HG03196 (cell line): ENCODE data around the gene ETV3.

Source experiments
- ATAC-seq: cut with Tn5 transposase; IDR thresholded peaks from one replicate; pipeline ENCODE4 v1.9.1; 2021; ENCODE audit not compliant: unreplicated experiment

The ETV3 gene

DNA sequence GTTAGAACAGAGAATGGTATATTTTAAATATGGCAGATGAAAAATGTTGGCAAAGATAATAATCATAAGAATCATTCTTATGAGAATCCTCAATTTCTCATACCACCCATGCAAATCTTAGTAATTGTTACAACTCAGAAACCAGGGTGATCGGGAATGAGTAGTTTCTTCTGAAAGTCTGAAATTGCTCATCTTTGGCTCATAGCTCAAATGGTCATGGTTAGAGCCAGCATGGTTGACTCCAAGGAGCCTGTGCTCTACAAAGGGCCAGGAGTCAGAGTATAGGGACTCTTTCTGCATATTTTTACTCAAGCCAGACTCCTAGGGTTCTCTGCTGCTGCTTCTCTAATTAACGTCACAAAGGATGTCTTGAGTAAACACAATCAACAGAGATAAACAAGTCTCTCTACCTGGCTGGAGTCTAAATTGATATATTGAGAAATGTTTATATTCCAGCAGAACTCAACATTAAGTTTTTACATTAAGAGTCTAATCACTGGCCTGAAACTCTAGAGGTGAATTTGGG is 1.9 kb upstream of the ETV3 start:
- no peak for ATAC-seq

GRCh38 chr1:157139052-157139715 is 989 bp upstream of the ETV3 start:
- no peak for ATAC-seq

- peak; percentile 16 for ATAC-seq
These were observed 581 bp downstream of the ETV3 start for GRCh38 chr1:157137408-157138219.

DNA sequence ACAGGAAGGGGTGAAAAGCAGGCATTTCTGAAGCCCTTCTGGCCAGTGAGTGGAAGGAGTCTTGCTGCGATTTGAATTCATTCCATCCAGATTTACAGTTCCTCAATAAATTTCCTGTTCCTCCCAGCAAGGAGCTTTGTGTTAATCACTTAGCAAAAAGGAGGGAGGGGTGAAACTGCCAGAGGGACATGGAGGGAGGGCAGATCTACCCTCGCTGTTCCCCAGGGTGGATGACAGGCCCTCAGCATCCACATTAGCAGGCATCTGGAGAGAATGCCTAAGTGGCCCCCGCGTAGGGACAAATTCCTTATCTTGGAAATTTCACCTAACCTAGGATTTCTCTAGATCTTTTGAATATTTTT is 1.2 kb downstream of the ETV3 start:
- no peak for ATAC-seq

DNA sequence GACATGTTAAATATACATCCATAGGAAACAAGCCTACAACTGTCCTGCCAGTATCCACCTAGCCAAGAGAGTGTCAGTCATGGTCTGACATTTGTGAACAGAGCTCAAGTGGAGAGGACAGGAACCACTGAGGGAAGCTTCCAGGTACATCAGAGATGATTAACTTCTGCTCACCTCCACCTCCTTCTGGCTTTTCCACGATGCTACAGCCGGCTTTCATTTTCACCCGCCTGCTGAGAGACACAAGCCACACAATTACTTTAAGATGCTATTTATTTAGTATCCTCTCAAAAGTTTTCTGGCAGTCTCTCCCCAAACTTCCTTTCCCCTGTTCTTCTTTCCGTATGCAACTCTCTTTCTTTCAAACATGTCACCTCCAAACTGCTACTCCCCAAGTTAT is 2.1 kb downstream of the ETV3 start:
- ATAC-seq, result no peak

DNA sequence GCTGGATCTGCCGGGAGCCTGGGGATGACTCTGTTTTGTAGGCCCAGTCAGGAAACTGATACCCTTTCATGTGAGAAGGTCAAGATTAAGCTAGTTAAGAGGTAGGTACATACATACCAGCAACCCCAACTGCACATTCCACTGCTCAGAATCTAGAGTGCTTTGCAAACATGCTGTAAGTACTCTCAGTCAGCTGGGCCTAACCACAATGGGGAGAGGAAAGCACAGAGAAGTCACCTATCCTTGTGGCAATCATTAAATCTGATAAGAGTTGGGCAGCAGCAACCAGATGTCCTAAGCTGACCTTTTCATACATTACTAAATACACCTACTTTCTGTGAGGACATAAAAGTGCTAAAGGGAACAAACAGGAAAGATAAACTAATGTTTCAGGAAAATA is 2.5 kb downstream of the ETV3 start:
- no peak for ATAC-seq

GRCh38 chr1:157135070-157135469 is 3.1 kb downstream of the ETV3 start:
- ATAC-seq, result no peak

DNA sequence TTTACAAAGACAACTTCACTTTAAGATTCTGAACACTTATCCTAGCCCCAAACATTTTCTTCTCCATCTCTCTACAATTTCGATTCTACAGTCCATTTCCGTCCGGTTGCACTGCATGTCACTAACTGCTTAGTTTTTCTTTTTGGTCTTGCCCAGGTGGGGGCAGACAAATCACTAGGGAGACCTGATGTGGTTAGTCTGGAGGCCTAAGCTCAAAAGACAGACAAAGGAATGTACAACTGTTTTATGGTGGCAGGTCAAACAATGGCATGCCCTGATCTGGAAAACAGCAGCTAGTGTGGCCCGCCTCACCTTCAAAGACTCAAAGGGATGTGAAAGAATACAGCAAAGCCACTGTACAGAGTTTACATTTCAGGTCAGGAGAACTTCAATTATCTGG is 3.8 kb downstream of the ETV3 start:
- no peak for ATAC-seq

GRCh38 chr1:157133426-157133825 is 4.8 kb downstream of the ETV3 start:
- ATAC-seq, result no peak

DNA sequence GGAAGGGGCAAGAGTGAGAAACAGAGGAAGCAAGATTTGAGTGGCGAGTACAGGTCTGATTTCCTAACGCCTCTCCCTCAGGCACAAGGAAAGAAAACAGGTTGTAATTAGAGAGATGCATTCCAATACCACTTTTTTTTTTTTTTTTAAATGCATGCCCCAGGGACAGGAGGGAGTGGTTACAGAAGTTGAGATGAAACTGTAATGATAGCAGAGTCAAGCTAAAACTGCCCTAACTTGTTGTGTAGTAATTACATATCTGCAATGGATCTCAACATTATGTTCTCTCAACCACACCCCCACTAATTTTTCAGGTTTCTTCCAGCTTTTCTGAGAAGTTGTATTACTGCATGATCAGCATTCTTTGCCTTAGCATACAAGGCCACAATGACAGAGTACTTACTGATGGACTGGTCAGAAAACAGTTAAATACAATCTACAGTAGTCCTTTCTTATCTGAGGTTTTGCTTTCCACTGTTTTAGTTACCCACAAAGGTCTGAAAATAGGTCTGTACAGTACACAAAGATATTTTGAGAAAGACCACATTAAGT is 5.5 kb downstream of the ETV3 start:
- no peak for ATAC-seq

DNA sequence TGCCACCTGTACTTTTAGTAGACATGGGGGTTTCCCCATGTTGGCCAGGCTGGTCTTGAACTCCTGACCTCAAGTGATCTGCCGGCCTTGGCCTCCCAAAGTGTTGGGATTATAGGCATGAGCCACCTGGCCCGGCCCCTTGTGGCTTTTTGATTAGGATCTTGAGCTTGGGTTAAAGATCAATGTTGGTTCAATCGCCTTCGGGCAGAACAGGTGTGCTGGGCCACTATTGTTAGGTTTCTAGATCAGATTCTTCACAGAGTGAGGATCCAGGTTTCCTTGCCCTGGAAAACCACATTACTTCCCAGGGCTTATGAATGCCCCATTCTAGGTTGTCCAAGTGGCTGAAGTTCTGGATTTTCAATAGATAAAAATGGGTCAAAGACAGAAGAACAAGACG is 6.1 kb downstream of the ETV3 start:
- no peak for ATAC-seq

DNA sequence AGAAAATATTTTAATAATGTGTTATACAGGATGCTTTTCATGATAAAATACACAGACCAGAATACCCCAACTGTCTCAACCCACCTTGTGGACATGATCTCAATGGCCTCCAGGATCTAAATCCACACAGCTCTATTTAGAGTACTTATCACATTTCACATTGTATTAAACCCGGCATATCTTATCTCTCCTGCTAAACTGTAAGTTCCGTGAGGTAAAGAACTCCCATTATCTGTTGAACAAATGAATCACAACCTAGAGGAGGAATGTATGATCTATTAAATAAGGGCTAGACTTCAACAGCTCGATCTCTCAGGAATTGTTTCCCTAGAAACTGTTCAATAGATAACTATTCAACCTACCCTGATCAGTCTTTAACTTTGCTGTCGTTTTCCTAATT is 6.9 kb downstream of the ETV3 start:
- no peak for ATAC-seq

- ATAC-seq, result no peak
These were observed 13.3 kb downstream of the ETV3 start for GRCh38 chr1:157124855-157125254.

DNA sequence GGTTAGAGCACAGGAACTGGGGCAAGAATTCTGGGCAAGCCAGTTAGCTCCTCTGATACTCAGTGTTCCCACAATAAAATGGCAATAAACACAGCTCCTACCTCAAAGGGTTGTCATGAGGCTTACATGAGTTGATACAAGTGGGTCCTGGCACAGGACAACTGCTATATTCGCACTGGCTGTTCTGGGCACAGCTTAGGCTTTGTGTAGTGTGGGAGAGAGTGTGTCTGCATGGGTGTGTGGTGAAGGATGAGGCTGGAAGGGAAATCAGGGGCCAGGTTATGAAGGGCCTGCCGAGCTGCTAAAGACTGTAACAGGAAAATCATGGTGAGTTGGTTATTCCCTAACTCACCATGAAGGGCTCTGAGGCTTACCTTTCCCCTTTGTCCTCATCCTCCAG is 18.7 kb downstream of the ETV3 start:
- ATAC-seq, result no peak

GRCh38 chr1:157119008-157119407 is 19.2 kb downstream of the ETV3 start:
- no peak for ATAC-seq

DNA sequence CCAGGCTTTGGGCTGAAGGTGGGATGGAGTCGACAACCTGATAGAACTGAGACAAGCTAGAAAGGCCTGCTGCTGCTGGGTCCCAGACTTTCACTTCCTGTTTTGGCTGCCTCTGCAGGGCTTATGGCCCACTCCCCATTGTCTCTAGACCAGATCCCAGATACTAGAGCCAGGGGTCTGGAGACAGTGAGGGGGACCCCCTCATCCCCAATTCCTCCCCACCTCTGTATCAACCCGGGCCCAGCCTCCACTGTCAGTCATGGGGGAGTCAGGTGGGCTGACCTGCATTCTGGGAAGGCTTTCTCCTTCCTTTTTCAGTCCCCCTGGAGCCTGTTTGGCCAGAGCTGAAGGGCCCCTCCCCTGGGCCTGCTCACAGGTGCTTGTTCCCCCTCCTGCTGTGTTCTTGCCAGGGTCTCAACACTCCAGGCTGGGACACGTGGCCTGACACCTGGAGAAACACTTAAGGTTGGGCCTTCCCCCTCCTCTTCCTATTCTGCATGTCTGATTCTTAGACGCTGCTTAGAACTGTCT is 20.6 kb downstream of the ETV3 start:
- no peak for ATAC-seq

DNA sequence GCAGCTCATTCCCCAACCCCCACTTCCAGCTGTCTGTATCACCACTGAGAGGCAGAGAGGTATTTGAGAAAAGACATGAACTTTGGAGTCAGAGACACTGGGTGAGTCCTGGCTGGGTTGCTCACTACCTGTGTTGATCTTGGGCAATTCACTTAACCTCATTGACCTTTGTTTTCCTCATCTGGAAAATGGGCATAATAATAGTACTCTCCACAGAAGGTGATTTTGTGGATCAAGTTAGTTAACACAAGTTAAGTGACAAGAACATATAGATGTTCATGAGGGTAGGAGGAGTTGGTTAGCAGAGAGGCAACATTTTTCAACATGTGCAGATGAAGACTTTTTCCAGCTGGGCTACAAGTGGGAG is 21.5 kb downstream of the ETV3 start:
- ATAC-seq, result no peak

- no peak for ATAC-seq
These were observed 22.1 kb downstream of the ETV3 start for GRCh38 chr1:157115851-157116736.

DNA sequence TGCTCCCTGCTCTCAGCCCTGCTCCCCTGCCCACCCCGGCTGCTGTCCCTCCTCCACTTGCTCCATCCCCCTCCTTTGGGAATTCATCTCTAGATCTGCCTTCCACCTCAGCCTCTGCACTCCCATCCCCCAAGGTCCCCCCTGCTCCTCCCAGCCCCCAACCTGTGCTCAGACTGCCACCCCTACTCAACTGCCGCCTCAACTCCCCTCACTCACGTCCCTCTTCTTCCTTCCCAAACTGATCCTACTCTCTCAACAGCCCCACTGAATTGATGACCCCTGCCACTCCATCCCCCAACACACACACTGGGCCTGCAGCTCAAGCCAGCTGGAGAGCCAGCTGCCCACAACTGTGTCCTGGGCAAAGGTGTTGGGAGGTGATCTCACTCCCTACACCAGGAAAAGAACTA is 22.8 kb downstream of the ETV3 start:
- no peak for ATAC-seq

GRCh38 chr1:157114183-157115121 is 23.7 kb downstream of the ETV3 start:
- ATAC-seq, result no peak
